WTC11 (cell line): ENCODE results near the gene DRD4.

Source experiments
- ATF2 ChIP-seq: sonication (generic); formaldehyde crosslinking; IDR thresholded peaks from 2 replicates; pipeline ENCODE4 v1.8.1; 2022; ENCODE audit warnings: low read depth, missing genetic modification reagents, borderline replicate concordance
- ATF3 ChIP-seq: sonication (generic); formaldehyde crosslinking; conservative IDR thresholded peaks from 2 replicates; pipeline ENCODE4 v1.8.1; 2022; ENCODE audit warnings: mild to moderate bottlenecking, missing genetic modification reagents
- ATF6 ChIP-seq: sonication (generic); formaldehyde crosslinking; IDR thresholded peaks from 2 replicates; pipeline ENCODE4 v1.8.1; 2023; ENCODE audit warnings: mild to moderate bottlenecking, missing genetic modification reagents
- CTCF ChIP-seq: fragments of 200-600 bp; IDR thresholded peaks from 2 replicates; pipeline ENCODE4 v1.8.0; 2022; ENCODE audit warnings: antibody characterized with exemption
- EMX1 ChIP-seq: fragments of 250-450 bp; sonication (Bioruptor Pico); IDR thresholded peaks from 2 replicates; pipeline ENCODE4 v1.8.0; 2021; ENCODE audit warnings: mild to moderate bottlenecking
- ETV6 ChIP-seq: sonication (generic); formaldehyde crosslinking; IDR thresholded peaks from 2 replicates; pipeline ENCODE4 v1.8.1; 2022; ENCODE audit warnings: mild to moderate bottlenecking, missing genetic modification reagents
- HMGXB4 ChIP-seq: sonication (generic); formaldehyde crosslinking; IDR thresholded peaks from 2 replicates; pipeline ENCODE4 v1.8.1; 2023; ENCODE audit warnings: mild to moderate bottlenecking, moderate library complexity, missing genetic modification reagents
- IRF1 ChIP-seq: sonication (generic); formaldehyde crosslinking; IDR thresholded peaks from 2 replicates; pipeline ENCODE4 v1.8.0; 2023; ENCODE audit warnings: missing genetic modification reagents
- JUN ChIP-seq: sonication (generic); formaldehyde crosslinking; IDR thresholded peaks from 2 replicates; pipeline ENCODE4 v1.8.0; 2023; ENCODE audit warnings: mild to moderate bottlenecking, missing genetic modification reagents
- MAX ChIP-seq: sonication (generic); formaldehyde crosslinking; IDR thresholded peaks from 2 replicates; pipeline ENCODE4 v1.8.0; 2022; ENCODE audit warnings: mild to moderate bottlenecking, missing genetic modification reagents
- SP1 ChIP-seq: sonication (generic); formaldehyde crosslinking; conservative IDR thresholded peaks from 2 replicates; pipeline ENCODE4 v1.8.1; 2022; ENCODE audit warnings: missing genetic modification reagents
- STAT6 ChIP-seq: sonication (generic); formaldehyde crosslinking; conservative IDR thresholded peaks from 2 replicates; pipeline ENCODE4 v1.8.1; 2023; ENCODE audit warnings: mild to moderate bottlenecking, low read depth, missing genetic modification reagents, moderate library complexity
- ZNF281 ChIP-seq: sonication (generic); formaldehyde crosslinking; IDR thresholded peaks from 2 replicates; pipeline ENCODE4 v1.8.0; 2023; ENCODE audit warnings: mild to moderate bottlenecking, missing genetic modification reagents
- ZNF416 ChIP-seq: fragments of 250-450 bp; sonication (Bioruptor Pico); IDR thresholded peaks from 2 replicates; pipeline ENCODE4 v1.9.0; 2021; ENCODE audit warnings: mild to moderate bottlenecking, inconsistent platforms

- no peak for TF ChIP-seq CTCF
- no peak for TF ChIP-seq ETV6 (CRISPR knock-in tag)
- no peak for TF ChIP-seq ZNF416 (CRISPR knock-in tag)
- no peak for TF ChIP-seq IRF1 (CRISPR knock-in tag)
- TF ChIP-seq EMX1: no peak
- no peak for TF ChIP-seq JUN (CRISPR knock-in tag)
- TF ChIP-seq ATF2 (CRISPR knock-in tag): no peak
- no peak for TF ChIP-seq MAX (CRISPR knock-in tag)
- no peak for TF ChIP-seq ATF6
- no peak for TF ChIP-seq HMGXB4 (CRISPR knock-in tag)
- no peak for TF ChIP-seq ATF3 (CRISPR knock-in tag)
- no peak for TF ChIP-seq ZNF281 (CRISPR knock-in tag)
- no peak for TF ChIP-seq STAT6 (CRISPR knock-in tag)
- no peak for TF ChIP-seq SP1 (CRISPR knock-in tag)
Measured at GRCh38 chr11:686451-687243, 49.6 kb downstream of the DRD4 start.
